ENCODE results near the gene PEX26.
"Not testable (repeated sequence)": the region's sequence is repeated elsewhere in the genome, so short reads cannot be mapped to it uniquely, and the experiment has no call there.

Gene PEX26

GRCh38 chr22:18071968-18072310, 5.9 kb upstream of the PEX26 start:
- no peak for DNase-seq

GRCh38 chr22:18073467-18073866, 4.3 kb upstream of the PEX26 start:
- DNase-seq = no peak

GRCh38 chr22:18073927-18074326, 3.9 kb upstream of the PEX26 start:
- DNase-seq = not testable (repeated sequence)

- no peak for DNase-seq
Measured at GRCh38 chr22:18075101-18075719, 2.6 kb upstream of the PEX26 start.

- DNase-seq = peak; percentile 53 to 67
Measured at GRCh38 chr22:18075720-18076497, 1.9 kb upstream of the PEX26 start.

- DNase-seq = no peak
Measured at GRCh38 chr22:18077087-18077638, 627 bp upstream of the PEX26 start.

- DNase-seq = peak; percentile 11 to 13
Measured at GRCh38 chr22:18078329-18079041, 695 bp downstream of the PEX26 start.

GRCh38 chr22:18079706-18080233, 2.0 kb downstream of the PEX26 start:
- no peak for DNase-seq

GRCh38 chr22:18081416-18081815, 3.6 kb downstream of the PEX26 start:
- DNase-seq = no peak

GRCh38 chr22:18082467-18082866, 4.7 kb downstream of the PEX26 start:
- DNase-seq = no peak

GRCh38 chr22:18083406-18083805, 5.6 kb downstream of the PEX26 start:
- no peak for DNase-seq

GRCh38 chr22:18085188-18085587, 7.4 kb downstream of the PEX26 start:
- DNase-seq = no peak

GRCh38 chr22:18087350-18087855, 9.6 kb downstream of the PEX26 start:
- DNase-seq = no peak

GRCh38 chr22:18088825-18089568, 11.2 kb downstream of the PEX26 start:
- DNase-seq = no peak

- no peak for DNase-seq
Measured at GRCh38 chr22:18090286-18090685, 12.5 kb downstream of the PEX26 start.

GRCh38 chr22:18091478-18091877, 13.7 kb downstream of the PEX26 start:
- DNase-seq = no peak

GRCh38 chr22:18091916-18092526, 14.2 kb downstream of the PEX26 start:
- no peak for DNase-seq

GRCh38 chr22:18093661-18094060, 15.9 kb downstream of the PEX26 start:
- no peak for DNase-seq

- no peak for DNase-seq
Measured at GRCh38 chr22:18095101-18095805, 17.5 kb downstream of the PEX26 start.

- DNase-seq = no peak
Measured at GRCh38 chr22:18096823-18097222, 19.0 kb downstream of the PEX26 start.

- no peak for DNase-seq
Measured at GRCh38 chr22:18100781-18101180, 23.0 kb downstream of the PEX26 start.
